Epithelial cell of prostate (primary cell): ENCODE data around the gene DMRTB1.

Source experiments
- DNase-seq: peaks from one replicate; pipeline ENCODE4 v3.0.0-alpha.2; 2011; ENCODE audit warnings: low read depth, low spot score
- H3K27ac ChIP-seq: fragments of 450-650 bp; 2 replicates; pipeline ENCODE4 v1.5.1; 2017; ENCODE audit warnings: mild to moderate bottlenecking

DMRTB1 gene

DNA sequence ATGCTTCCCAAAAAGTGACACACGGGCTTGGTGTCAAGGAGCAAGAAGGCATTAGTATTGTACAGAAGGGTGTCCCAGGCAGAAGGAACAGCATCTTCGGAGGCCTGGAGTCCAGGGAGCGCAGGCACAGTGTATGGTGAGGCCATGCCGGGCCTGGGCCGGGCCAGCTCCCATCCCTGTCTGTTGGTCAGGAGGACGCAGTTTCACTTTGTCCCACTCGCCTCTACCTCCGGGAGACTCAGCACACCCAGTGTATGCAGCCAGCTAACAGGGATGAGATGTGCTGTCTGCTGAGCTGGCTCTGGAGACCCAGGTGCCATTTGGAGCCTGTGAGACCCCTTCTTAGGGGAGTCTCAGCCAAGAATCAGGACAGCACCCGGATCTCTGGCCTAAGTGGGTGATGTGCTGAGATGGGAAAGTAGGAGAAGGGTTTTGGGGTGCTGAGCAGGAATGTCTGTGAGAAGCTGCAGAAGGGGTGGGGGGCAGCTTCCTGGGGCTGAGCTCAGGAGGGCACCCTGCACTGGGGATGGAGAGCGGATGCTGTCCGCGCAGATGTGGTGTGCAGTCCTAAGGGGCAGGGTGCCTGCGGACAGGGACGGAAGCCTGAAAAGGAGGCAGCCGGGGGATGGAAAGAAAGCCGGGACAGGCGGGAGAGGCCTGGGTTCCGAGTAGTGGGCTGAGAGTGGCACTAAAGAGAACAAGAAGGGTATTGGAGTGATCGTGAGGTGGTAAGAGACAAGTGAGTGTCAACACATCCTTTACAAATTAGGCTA lies 25.7 kb downstream of the DMRTB1 start:
- no peak overlapping the region for H3K27ac ChIP-seq
- DNase-seq: no peak

DNA sequence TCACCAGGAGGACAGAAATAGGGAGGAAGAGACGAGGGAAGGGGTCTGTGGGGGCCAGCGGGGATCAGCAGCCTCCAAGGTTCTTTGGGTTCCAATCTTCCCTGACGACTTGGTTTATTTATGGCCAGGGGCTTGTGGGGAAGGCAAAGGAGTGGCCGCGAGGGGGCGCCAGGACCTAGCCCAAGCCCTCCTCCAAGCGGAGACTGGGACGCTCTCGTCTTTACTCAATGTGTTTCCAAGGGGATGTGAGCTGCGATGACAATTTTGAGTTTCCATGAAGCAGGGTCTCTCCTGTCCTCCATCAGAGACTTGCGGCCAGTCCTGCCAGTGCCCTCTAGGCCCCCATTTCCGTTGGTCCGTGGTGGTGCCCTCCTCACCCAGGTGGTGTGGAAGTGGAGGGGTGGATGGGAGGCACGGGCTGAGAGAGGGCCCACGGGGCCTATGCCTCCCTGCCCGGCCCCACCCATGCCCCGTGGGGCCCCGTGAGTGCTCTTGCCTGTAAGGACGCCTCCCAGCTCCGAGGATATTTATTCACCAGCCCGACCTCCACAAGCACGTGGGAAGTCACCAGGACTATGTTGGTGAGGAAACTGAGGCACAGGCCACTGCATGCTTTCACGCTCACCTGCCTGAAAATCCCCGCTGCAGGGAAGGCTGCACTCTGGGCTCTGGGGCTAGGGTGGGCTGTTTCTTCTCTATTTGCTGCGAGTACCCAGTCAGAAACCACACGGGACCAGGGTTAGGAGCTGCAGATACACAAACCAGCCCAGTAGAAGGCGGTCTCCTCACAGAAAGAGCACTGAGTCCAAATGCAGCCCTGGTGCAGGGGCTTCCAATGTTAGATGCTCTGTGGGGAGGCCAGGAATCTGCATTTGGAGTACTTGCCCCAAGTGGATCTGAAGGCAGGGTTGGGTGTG lies 26.5 kb downstream of the DMRTB1 start:
- peak; percentile 14 for DNase-seq

DNA sequence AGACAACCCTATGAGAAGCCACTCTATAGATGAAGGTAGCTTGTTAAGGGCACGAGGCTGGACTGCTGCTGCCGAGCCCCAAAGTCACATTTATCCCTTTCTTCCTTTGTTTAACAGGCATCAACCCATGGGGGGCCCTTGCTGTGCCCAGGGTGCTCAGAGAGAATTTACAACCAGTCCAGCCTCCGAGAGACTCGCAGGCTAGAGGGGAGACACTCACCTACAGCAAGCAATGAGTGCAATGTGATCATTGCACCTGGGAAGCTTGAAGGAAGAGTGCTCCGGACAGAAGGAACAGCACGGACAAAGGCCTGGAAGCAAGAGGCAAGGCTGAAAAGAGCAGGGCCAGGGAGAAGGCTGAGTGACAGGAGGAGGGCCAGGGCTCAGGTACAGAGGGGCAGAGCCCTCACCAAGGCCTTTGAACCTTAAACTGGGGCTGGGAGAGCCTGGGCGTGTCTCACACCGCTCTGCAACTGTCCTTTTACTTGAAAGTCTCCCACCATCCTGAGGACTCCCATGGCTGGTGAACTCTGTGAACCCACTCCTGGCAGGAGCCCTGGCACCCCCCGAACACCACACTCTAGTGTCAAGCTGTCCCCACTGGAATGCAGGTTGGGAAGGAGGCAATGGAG lies 27.3 kb downstream of the DMRTB1 start:
- no peak for DNase-seq
- no peak overlapping the region for H3K27ac ChIP-seq

More for the DNA sequence above, 26.5 kb downstream of the DMRTB1 start:
- H3K27ac ChIP-seq: no peak overlapping the region

DNA sequence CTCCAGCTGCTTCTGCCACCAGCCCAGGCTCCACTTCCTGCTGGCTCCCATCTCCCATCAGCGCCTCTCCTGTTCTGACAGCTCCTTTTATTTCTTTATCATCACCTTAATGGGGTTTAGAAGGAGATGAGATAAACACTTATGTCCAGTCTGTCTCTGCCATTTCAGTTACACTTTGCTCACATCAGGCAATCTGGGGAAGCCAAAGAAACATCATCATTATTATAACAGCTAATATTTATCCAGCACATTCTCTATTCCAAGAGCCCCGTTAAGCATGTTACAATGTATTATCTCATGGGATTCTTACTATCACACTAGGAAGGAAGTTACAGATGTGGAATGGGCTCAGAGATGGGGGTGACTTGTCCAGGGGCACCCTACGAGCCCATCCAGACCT lies 31.2 kb downstream of the DMRTB1 start:
- no peak for DNase-seq

DNA sequence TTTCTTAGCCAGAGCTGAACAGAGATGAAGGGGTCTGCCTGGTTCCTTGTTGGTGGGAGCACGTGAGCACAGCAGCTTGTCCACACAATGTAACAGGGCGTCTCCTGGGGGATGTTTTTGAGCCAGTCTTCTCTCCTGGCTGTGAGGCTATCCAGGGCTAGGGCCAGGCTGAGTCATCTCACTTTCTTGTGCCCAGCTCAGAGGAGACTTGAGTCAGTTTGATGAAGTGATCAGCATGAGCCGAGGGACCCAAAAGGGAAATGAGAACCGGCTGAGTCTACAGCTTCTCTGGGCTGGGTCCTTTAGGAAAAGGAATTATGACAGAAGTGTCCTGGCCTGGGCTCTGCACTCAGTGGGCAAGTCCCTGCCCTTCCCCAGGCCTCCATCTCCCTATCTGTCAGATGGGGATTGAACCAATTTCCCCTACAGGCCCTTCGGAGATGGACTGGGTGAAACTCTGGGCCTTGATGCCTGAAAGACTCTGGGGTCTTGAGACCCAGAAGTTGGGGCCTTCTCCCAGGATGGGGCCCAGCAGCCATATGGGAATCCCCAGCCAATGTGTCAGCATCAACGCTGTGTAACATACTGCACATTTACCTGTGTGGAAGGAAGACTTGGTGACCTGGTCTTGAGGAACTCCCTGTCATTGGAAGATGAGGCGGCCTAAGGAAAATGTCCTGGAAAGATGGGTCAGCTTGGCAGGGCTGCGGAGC lies 36.6 kb downstream of the DMRTB1 start:
- DNase-seq: no peak
- no peak overlapping the region for H3K27ac ChIP-seq

More for the DNA sequence above, 31.2 kb downstream of the DMRTB1 start:
- no peak overlapping the region for H3K27ac ChIP-seq

DNA sequence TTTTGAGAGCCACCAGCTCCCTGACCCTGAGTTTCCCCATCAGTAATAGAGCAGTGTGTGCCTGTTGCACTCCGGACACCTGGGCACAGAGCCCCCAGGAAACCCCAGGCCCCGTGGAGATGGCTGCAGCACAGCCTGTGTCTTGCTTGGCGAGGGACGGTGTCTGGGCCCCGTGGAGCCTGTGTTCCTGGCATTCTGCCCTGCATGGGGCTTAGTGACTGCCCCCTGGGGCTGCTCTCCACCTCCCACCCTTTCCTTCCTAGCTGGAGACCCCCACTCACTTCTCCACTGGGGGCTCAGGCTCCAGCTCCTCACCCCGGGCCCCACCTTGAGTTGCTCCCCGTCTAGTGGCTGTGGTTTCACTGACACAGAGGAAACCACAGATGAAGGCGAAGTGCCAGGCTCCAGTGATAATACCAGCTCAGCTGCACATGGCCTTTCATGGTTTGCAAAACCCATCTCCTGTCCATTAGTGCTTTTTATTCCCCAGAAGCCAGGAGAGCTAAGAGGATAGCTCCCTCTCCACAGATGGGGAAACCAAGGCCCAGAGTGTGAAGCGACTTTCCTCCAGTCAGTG lies 39.4 kb downstream of the DMRTB1 start:
- H3K27ac ChIP-seq: no peak overlapping the region
- DNase-seq: no peak

DNA sequence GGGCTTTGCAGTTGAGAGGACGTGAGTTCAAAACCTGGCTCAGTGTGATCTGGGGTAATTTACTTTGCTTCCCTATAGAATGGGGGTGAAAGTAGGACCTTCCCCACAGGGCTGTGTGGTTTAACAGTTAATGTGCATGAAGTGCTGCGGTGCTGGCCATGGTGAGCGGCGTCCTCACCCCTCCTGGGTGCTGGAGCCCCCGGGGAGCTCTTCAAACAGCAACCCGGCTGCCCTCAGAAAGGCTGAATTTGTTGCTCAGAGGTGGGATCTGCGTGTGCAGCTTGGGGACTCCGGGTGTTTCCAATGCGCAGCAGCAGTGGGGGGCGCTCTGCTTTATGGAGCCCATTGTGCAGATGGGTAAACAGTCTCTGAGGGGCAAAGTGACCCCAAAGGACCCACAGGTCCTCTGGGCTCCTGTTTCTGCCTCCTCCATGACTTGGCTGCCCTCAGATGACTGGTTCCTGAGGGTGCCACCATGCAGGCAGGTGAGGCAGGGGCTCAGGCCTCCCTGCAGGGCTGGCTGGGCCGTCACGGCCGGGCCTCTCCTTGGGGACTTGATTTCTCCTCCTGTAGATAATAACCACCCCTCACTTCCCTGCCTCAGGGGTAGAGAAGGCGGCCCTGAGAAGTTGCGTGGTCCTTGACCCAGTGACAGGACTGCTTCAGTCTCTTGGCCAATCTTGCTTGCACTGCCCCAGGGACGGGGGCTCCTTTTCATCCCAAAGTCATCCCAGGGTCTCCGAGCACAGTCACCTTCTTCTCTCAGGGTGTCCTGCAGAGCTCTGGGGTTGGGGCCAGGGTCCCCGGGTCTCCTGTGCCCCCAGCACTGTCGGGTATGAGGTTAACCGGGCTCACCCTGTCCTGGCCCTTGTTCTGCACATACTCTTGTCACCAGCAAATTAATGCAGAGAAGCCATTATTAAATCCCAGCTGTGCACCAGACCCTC lies 40.3 kb downstream of the DMRTB1 start:
- no peak overlapping the region for H3K27ac ChIP-seq
- DNase-seq: no peak

DNA sequence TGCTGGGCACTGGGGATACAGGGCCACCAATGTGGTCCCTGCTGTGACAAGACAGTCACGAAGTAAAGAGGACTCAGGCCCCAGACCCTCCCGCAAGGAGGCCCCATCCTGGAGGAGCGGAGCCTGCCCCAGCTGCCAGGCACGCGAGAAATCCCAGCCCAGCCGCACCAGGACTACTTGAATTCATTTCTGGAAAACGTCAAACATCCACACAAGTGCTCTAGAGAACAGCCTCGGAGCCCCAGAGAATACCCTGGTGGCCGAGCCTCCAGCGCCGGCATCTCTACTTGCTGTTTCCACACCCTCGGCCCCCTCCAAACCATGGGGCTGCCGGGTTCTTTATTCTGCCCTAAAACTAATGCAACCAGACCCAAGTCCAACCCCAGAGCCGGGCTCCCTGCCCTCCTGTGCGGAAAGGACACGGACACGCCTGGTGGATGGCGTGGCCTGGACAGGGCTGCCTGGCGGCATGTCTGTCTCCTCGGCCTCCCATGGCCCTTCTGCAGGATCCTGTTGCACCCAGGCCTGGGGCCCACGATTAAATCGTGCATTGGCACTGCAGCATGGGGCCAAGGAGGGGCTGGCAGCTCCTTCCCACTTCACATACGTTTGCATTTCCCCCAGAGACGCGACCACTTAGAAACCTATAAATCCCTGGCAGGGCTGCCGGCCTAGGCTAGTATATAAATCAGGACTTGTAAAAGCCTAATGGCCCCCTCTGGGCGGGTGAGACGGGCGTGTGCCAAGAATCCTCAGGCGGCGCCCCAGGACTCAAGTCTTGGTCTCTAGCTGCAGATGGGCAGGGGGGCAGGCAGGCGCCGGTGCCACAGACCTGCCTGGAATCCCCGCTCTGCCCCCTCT lies 41.2 kb downstream of the DMRTB1 start:
- no peak for DNase-seq
- no peak overlapping the region for H3K27ac ChIP-seq

DNA sequence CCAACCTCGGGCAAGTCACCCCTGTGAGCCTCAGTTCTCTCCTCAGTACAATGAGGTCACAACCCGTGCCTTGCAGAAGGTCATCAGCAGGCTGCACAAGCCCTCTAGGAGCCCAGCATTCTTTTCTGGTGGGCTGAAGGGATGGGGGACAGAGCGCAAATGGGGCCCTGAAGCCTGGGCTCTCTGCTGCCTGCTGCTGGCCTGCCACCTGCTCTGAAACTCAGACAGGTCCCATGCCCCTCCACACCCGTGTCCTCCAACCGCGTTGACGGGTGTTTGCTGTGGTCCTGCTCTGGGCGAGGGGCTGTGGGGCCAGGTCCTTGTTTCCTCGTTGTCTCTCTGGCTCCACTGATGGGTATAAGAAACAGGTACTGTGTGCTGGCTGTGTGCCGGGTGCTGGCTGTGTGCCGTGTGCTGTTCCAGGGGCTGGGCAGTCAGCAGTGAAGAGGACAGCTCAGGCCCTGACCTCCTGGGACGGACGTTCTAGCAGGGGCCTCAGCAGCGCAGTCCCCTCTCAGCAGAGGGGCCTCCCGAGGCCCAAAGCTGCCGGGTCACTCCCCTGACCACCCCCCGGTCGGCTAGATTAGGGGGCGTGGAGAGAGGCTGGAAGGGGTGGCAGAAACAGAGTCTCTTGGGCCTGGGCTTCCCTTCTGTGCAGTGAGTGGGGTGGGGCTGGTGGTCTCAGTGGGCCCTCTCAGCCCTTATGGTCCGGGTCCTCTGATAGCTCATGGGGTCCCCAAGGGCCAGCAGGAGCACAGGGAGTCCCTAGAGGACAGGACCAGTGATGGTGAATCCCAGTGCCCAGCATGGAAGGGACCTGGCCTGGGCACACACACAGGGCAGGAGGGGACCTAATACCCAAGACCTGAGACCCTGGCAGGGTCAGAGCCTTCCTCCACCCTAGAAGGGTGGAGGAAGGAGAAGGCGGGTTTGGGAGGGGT lies 42.1 kb downstream of the DMRTB1 start:
- no peak for DNase-seq
- no peak overlapping the region for H3K27ac ChIP-seq

DNA sequence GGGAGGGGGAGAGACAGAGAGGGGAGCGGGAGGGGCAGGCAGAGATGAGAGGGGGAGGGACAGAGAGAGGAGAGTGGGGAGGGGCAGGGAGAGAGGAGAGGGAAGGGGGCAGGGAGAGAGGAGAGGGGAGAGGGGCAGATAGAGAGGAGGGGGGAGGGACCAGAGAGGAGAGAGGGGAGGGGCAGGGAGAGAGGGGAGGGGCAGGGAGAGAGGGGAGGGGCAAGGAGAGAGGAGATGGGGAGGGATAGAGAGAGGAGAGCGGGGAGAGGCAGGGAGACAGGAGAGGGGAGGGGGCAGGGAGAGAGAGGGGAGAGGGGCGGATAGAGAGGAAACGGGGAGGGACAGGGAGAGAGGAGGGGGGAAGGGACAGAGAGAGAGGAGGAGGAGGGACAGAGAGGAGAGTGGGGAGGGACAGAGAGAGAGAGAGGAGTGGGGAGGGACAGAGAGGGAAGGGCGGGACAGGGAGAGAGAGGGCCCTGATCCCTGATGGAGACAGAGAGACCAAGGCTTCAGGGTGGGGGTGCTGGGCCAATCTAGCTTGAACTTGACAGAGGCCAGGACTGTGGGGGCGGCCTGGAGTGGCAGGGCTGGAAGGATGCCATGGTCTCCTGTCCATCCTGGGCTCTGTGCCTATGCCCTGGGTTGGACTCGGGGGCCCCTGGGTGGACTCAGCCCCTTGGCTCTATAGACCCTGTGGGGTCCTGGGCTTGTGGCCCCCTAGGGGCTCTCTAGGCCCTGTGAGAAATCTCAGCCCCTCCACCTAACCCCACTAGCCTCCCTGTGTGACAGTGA lies 43.6 kb downstream of the DMRTB1 start:
- no peak overlapping the region for H3K27ac ChIP-seq
- no peak for DNase-seq

DNA sequence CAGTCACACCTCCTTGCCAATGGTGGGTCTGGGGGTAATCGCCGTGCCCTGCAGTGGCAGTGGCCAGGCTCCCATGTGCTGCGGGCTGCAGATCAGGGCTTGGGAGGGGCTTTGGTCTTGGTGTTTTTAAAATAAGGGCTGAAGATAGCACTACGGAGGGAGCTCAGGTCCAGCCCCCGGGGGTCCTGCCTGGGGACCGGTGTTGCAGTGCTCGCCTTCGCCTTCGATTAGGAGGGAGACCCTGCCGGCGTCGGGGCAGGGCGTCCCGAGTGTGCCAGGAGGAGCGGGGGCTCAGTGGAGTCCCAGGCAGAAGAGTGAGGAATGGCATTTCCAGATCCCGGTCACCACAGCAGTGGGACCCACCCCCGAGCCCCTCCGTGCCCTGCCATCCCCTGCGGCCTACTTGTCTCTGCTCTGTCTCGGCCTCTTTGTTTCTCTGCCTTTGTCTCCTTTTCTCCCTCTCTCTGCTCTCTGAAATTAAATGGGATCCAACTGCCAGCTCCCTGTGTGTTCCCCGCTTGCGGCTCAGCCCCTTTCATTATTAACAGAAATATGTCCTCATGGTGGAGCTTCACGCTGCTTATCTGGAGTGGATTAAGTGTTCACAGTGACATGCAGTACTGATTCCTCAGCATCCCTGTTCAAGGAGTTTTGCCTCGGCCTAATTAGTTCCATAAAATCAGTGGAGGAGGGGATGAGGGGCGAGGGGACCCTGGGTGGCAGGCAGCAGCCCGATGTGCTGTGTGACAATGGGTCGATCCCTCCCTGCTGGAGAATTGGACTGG lies 44.4 kb downstream of the DMRTB1 start:
- DNase-seq: no peak
- H3K27ac ChIP-seq: no peak overlapping the region

DNA sequence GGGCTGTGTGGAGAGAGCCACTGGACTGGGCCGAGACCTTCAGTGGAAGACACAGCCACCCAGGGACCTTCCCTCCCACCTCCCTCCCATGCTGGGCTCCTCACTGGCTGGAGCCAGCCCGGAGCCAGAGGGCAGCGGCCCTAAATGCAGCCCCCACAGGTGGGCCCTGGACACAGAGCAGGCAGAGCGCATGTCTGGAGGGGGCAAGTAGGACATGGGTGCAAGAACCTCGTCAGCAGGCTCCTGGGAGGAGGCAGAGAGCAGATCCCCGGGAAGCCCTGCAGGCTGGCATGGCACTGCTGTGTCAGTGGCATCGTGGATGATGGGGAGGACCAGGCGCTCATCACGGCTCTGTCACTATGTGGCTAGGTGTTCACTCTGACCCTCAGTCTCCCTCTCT lies 45.7 kb downstream of the DMRTB1 start:
- no peak for DNase-seq
- no peak overlapping the region for H3K27ac ChIP-seq

DNA sequence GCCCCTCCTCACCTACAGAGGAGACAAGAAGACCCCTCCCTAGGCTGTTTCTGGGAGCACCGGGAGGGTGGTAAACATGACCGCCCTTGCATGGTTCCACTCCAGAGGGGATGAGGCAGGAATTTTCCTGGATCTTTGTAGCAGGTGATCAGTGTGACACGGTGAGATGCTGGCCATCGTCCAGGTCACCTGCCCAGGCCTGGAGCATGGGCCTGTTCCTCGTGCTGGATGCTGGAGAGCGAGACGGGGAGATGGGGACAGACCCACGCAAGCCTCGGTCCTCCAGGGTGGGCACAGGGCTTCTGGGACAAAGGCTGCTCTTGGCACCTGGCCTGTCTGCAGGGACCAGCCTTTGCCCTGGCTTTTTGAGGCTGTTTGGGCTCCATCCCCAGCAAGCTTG lies 46.2 kb downstream of the DMRTB1 start:
- no peak for DNase-seq
- no peak overlapping the region for H3K27ac ChIP-seq

DNA sequence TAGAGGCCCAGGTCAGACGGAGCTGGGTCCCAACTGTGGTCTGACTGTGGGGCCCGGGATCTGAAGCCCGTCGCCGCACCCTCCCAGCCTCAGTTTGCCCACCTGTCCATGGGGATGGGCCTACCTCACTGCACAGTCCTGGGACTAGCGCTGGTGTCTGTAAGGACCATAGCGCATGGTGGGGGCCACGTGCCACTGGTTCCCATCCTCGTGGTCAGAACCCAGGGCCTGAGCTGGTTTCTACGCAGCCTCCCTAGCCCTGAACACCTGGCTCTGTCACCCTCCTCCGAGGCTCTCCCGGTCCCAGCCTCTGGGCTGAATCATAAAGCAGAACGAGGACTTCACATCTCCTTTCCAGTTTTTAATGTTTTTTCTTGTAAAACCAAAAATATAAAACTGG lies 46.7 kb downstream of the DMRTB1 start:
- DNase-seq: no peak
- no peak overlapping the region for H3K27ac ChIP-seq

DNA sequence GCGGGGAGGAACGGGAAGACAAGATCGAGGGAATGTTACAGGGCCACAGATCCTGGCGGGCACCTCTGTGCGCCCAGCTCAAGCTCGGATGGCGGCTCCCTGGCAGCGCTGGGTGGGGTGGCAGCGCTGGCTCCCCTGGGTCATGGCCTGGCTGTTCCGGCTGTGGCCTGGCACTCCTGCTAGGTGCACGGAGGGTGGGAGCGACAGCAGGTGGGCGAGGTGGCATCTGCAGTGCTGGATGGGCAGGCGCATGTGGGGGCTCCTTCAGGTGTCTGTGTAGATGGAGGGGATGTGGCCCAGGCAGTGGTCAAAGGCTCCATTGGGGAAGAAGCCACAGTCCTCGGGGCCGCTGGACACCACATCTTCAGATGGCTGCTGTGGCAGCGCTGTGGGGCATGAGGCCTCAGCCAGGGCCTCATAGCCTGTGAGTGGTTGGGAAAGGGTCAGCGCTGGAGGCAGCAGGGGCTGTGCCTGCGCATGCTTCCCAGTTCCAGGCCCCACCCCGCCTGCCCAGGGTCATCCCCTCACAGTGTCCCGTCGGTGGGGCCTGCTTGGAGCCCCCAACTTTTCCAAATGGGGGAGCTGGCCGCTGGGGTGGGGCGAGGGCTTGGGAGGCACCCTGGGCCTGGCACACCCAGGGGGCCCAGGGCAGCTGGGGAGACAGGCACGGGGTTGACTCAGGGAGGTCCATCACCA lies 47.3 kb downstream of the DMRTB1 start:
- DNase-seq: no peak
- H3K27ac ChIP-seq: no peak overlapping the region
